GM21723 (cell line): ENCODE data around the gene WDR82.

ENCODE experiments used
- ATAC-seq: cut with Tn5 transposase; IDR thresholded peaks from one replicate; pipeline ENCODE4 v1.9.1; 2021; ENCODE audit warnings: mild to moderate bottlenecking, moderate library complexity; ENCODE audit not compliant: unreplicated experiment

WDR82 gene, protein sequence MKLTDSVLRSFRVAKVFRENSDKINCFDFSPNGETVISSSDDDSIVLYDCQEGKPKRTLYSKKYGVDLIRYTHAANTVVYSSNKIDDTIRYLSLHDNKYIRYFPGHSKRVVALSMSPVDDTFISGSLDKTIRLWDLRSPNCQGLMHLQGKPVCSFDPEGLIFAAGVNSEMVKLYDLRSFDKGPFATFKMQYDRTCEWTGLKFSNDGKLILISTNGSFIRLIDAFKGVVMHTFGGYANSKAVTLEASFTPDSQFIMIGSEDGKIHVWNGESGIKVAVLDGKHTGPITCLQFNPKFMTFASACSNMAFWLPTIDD

DNA sequence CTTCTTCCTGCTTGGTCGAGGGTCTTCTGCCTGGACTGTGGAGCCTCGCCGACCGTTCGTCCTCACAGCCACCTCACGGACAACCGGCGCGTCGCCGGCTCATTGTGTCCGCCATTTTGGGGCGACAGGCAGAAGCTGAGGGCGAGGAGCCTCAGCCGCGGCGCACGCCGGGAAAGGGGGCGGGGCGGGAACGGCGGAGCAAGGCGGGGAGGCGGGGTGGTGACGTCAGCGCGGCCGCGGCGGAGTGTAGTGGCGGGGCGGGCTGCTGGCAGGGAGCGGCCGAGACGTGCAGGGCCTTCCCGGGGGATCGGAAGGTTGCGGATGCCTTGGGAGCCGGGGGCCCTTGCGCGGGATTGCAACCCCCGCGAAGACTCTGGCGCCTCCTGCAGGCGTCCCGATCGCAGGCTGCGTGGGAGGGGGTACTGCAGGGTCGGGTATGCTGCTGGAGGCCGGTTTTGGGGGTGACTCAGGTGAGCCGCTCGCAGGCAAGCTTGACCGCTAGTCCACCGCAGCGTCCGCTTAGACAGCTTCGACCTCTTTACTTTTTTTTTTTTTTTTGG is at the start of gene WDR82:
TSS of gene WDR82 (minus strand) at position 140 of the 560 bp plus-strand sequence. CDS start 288 bp downstream, outside the sequence.
- ATAC-seq, result peak; percentile 78

DNA sequence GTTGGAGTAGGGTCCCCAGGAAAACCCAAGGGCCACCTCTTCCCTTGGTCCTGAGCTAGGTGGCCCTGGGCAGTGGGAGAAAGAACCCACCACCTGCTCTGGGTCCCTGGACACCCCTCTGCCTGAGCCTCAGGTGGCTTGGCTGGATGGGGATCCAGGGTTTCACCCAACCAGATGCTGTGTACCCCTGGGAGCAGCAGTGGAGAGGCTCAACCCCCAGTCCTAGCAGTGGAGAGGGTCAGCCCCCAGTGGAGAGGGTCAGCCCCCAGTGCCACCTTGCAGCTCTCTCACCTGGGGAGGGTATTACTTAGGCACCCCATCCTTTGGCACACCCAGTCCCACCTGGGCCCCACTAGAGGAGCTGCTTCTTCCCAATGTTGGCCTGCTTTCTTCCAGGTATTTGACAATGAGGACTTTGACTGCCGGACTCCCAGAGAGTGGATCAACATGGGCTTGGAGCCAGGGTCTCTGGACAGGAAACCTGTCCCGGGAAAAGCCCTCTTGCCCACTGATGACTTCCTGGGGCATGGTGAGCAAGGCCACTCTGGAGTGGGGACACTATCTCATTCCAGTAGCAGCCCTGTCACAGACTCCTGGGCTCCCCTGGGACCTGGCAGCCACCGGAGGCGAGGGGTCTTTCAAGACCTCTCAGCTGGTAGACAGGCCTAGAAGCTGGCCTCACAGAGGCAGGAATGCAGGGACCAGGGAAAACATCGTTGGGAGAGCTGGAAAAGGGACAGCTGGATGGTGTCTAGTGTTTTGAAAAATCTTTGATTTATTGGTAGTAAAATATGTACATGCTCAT is 49.2 kb upstream of the WDR82 start:
- no peak for ATAC-seq

DNA sequence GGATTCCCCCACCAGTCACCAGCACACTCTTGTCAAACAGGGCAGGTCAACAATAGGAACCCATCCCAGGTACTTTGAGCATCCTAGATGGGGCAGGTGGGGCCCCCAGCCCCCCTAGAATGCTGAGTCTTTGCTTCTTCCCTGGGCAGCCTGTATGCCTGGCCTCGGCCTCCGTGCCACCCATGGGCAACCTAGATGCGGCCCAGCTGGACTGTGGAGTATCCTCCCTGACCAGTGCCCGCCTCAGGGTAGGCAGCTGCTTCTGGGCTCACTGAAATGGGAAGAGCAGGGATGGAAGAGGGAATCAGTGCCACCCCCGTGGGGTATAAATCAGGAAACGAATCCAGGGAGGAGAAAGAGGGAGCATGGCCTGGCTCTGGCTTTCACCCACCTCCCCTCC is 48.5 kb upstream of the WDR82 start:
- no peak for ATAC-seq

DNA sequence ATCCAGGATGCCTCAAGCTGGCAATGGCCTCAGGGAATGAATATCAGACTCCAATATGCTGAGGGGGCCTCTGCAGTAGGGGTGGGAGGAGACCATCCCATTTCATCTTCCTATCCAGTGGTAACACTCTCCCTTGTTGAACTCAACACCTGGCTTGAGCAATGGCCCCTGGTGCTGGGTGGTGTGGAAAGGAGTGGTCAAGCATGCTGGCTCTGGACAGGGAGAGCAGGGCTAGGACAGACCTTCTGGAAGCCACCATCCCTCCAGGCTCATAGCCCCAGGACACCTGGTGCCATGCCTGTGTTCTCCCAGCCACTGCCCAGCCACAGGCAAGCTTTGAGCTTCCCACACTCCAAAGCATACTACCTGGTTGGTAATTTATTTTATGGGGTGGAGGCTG is 47.2 kb upstream of the WDR82 start:
- no peak for ATAC-seq

DNA sequence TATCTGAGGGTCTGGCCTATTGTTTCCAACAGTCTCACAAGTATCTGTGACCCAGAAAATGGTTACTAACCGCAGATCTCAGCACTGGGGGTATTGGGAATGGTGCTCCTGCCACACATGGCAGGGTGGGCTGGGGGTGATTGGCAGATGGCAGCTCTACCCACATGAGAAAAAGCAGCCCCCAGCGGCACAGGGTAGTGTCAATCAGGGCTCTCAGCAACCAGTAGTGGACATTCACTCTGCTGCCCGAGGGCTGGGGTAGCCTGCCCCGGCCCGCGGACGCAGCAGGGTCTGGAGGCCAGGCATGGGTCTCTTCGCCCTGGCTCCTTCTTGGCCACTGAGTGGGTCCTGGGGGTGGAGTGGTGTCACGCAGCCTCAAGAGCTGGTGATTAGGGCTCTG is 46.2 kb upstream of the WDR82 start:
- ATAC-seq, result no peak

DNA sequence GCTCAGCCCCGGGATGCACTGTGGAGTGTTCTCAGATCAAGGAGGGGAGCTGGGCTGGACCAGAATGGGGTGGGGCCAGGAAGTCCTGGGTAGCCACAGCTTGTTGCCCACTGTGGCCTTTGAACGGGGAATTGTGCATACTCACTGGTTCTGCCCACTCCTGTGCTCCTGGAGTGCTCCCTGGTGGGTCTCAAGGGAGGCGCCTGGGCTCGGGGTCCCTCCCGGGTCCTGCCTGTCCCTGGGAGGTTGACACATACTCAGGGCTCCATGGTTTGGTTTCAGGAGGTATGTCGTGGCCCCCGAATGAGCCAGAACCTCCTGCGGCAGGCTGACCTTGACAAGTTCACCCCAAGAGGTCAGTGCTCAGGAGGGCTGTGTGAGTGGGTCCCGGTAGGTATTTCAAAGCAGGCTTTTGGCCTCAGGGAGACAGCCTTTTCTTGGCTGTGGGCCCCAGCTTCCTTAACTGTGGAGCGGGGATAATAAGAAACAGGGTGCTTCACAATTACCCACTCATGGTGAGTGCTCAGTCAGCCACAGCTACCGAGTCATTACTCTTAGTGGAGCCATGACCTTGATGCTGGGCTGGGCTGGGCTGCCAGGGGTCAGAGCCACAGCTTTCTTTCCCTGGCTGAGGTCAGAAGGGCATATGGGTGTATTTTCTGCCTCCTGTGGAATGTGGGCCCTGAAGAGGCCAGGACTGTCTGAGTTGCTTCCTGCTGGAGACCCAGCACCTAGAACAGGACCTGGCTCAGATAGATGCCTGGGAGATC is 45.3 kb upstream of the WDR82 start:
- no peak for ATAC-seq

DNA sequence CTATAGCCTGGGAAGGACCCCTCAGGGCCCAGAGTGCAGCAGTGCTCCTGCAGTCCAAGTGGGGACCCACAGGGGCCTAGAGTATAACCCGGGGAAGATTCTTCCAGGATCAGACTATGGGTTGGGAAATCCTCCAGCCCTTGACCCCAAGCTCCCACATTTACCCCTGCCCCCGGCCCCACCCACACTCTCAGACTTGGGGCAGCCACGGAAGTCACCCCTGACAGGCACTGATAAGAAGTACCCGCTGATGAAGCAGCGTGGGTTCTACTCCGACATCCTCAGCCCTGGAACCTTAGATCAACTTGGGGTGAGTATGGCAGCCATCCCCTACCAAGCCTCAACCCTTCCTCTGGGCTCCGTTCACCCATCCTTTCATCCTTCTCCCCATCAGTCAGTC is 44.0 kb upstream of the WDR82 start:
- no peak for ATAC-seq

DNA sequence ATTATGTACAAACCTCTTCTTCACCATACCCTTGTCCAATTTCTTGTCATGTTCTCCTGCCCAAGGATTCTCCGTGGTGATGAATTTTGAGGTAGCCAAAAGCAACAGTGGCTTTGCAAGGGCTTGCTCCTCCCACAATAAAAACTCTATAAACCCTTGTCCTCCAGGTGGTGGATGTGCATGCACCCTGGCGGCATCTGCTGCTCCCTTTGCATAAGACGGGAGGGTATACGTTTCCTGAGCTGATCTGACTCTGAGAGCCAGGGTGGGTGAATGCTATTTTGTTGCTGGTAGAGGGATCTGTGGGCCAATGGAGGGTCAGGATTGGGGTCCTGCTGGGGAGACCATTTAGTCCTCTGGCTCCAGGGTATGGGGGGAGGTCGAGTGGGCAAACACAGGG is 43.0 kb upstream of the WDR82 start:
- ATAC-seq, result no peak

DNA sequence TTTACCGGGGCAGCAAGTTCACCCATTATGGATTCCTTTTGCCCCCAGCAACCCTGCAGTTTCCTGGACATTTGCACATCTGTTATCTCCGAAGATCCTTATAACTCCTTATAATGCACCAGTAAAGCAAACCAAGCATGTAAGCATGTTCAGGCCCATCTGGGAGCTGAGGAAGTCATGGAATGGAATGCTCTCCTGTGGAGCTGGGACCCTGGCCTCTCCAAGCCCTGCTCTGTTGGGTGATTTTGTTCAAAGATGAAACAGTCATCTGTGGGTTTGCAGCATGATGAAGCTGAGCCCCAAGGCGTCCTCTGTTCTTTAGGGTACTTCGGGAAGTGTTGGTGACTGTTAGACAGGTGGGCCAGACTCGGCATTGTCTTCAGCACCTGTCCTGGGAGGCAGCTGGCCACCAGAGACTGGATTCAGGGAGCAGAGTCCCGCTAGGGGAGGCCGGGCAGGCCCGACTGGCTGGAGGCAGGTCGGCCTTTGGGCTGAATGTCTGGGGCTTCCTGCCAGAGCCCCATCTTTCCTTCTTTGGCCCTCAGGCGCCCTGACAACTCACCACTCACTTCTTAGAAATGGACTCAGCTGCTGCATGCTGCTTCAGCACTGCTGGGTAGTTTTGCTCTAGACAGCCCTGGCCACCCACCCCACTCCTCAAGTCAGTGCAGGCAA is 41.6 kb upstream of the WDR82 start:
- ATAC-seq, result no peak

DNA sequence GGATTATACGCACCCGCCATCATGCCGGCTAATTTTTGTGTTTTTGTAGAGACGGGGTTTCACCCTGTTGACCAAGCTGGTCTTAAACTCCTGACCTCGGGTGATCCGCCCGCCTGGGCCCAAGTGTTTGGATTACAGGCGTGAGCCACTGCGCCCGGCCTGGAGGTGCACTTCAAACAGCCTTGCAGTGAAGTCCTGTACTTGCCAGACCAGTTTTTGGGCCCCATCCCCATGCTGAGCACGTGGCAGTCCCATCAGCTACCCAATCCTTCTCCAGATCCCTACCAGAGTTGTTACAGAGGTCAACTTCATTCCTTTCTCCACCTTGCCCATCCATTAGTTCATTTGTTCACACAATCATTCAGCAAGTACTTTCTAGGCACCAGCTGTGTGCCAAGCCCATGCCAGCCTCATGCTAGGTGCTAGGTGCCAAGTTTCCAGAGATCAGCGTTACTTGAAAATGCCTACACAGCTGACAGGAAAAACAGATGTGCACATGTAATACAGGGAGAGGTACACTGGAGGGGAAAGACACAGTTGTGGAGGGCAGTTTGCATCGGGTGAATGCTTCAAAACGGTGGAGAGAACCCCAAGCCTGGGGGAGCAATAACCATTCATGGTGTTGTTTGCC is 39.9 kb upstream of the WDR82 start:
- no peak for ATAC-seq

DNA sequence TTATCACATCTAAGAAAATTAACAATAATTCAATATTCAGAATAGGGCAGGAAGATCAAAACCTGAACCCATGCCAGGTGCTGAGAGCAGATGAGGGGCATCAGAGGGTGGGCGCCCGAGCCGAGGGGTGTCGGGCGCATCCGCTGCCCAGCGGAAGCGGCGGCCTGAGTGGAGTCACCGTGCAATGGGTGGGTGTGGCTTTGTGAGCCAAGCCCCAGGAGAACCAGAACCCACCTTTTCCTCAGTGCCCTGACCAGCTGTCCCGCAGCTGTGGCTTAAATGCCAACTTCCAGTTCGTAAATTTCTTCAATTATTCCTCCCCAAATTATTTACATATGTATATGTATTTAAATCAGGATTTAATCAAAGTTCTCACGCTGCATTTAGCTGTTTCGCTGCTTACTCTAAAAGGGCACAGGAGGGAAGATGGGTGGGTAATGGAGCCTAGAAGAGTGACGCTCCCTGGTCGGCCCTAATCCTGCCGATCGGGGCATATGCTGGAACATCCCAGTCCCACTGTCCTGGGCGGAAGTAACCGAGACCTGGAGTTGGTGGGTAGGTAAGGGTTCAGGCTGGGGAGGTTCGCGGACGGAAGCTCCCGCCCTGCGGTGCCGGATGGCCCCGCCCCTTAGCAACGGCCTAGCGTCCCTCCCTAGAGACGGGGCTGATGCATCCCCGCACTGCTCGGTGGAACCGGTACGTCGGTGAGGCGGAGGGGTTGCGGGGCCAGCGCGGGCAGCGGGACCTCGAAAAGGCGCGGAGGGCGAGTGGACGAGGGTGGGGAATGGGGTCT is 39.0 kb upstream of the WDR82 start:
- ATAC-seq, result no peak

DNA sequence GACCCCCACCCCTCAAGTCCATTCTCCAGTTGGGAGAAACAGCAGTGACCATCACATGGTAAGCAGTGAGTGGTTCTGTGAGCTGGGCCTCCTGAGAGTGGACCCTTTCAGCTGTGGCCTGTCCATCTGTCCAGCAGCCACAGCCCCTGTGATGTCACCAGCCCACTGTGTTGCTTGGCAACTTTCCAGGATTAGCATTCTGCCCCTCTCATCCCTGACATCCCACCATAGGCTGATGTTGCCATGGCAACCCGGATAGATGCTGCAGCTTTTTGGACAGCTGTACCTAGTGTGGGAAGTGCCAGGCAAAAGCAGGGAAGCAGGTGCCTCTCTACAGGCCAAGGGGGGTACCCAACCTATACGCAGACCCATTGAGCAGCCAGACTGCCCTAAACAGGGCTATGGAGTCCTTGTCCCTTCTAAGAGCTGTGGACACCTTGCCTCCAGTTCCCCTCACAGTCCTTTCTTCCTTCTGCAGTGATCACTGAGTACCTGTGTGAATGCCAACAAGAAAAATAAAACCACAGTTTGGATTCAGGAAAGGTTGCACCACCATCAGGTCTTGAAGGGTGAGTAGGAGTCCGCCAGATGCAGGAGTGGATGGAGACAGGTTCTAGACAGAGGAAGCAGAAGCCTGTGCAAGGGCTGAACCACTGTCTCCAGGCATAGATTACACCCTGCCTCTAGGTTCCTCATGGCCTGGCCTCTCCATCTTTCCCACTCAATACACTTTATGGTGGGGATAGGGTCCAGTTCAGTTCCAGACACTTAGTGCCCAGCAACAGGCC is 37.7 kb upstream of the WDR82 start, which contains the start of gene DNAH1:
TSS of gene DNAH1 (plus strand) at position 343 of the 788 bp plus-strand sequence. CDS start 6,124 bp downstream, outside the sequence.
- ATAC-seq, result no peak

DNA sequence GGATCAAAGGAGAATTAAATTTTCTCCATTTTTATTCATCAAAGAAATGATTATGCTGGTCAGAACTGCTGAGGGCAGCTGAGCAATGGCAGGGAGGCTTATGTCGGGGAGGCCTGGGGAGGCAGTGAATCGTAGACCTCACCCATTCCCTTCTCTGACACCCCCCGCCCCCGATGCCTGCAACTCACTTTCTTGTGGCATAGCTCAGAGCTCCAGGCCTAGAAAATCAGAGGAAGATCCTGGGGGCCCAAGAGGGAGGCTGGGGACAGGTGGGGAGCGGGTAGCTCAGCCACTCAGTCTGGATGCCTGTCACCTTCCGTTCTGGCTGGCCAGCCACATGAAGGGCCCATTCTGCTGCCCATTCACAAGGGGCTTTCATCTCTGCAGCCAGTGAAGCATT is 36.6 kb upstream of the WDR82 start:
- ATAC-seq, result no peak

DNA sequence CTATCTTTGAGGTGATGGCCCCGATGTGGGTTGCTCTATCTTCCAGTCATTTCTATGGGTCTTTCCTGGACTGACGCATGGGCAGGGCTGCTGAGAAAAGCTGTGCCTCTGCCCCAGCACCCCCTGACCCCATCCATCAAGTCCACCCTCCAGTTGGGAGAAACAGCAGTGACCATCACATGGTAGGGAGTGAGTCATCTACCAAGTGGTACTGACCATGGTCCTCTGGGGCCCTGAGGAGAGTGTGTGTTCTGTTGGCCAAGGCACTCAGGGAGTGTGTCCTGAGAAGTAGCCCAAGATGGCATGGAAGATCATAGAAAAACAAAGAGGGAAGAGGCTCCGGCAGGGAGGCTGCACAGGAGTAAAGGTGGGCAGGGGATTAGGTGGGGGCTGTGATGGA is 36.0 kb upstream of the WDR82 start:
- ATAC-seq, result no peak

DNA sequence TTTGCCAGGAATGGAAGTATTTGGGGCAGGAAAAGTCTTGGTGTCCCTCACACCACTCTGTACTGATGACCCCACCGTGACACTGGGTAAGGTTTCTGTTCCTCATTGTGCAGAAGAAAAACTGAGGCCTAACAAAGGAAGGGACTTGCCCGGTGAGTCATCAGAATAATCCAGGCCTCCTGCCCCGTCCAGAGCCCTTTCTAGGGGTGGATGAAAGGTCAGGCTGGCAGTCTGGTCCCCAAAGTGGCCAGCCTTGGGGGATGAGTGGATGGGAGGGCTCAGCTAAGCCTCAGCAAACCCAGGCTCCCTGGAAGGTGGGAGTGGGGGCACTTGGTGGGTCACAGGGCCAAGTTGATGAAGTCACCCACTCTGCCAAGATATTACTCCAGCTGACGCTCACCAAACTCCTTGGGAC is 35.3 kb upstream of the WDR82 start:
- peak; percentile 92 for ATAC-seq

DNA sequence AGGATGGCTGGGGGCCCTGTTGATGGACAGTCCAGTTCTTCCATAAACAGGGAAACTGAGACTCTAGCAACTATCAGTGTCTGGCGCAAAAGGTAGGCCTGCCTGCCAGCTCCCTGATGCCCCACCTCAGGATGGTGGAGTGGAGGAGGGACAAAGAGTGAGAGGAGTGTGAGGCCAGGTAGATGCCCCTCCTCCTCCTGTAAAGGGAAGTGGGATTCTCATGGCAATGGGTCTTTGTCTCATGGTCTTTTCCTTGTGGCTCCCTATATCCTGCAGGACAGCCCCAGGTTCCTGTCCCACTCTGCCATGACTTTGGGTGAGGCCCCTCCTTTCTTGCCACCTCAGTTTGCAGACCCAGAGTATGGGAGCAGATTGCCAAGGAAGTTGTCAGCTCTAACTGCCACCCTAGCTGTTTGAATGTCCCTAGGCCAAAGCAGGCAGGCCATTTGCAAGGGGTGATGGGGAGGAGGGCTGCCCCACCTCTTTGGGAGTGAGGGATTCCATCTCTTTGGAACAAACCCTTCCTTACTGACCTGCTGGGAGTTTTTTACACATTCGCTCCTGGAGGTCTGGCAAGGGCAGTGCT is 34.8 kb upstream of the WDR82 start:
- ATAC-seq, result peak; percentile 11

DNA sequence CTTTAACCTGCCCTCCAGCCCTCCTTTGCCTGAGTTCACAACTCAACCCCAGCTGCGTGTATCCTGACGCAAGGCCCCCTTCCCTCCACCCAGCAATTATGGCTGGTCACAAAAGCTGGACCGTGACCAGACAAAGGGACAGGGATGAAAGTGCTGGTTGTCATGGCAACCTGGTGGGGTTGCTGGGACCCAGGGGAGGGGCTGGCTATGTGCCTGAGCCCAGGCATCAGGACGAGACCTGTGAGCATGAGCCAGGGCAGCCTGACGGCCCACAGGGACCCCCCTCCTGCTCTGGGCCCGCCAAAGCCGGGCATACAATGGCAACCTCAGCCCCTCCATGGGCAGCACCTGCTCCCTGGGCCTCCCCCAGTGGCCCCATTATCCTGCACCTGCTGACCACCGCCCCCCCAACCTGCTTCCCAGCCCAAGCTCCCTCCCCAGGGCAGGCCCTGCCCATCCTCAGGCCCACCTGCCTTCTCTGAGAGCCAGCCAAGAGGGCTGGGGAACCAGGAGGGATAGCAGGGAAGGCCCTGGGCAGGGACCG is 33.2 kb upstream of the WDR82 start:
- no peak for ATAC-seq
